Measurements from ENCODE around the gene RBM12. TPM values are rescaled to one million over a fixed set of nuclear protein-coding genes. Genes with fewer than 3 reads are reported as not detected.

The RBM12 gene
- total RNA-seq, 1 experiment from 2014 or later, result 125 TPM

- DNase-seq (ENCODE audit: low spot score), result no peak
- TF ChIP-seq PREB (CRISPR knock-in tag; IDR thresholded peaks at IDR 0.05; ENCODE audit: borderline replicate concordance), result no peak
- no peak for TF ChIP-seq STAT6 (CRISPR knock-in tag; conservative IDR thresholded peaks at IDR 0.05; ENCODE audit: low read depth)
- TF ChIP-seq ETV6 (CRISPR knock-in tag; IDR thresholded peaks at IDR 0.05), result no peak
- TF ChIP-seq ZNF138 (CRISPR knock-in tag; conservative IDR thresholded peaks at IDR 0.05), result no peak
- no peak for TF ChIP-seq NR2C2 (CRISPR knock-in tag; IDR thresholded peaks at IDR 0.05)
- no peak for TF ChIP-seq TP53 (CRISPR knock-in tag; IDR thresholded peaks at IDR 0.05)
- no peak for TF ChIP-seq ATF6 (CRISPR knock-in tag; IDR thresholded peaks at IDR 0.05)
- no peak for TF ChIP-seq CTCF (IDR thresholded peaks at IDR 0.05)
- no peak for TF ChIP-seq ZMAT4 (CRISPR knock-in tag; IDR thresholded peaks at IDR 0.05)
- no peak for TF ChIP-seq GTF2I (CRISPR knock-in tag; conservative IDR thresholded peaks at IDR 0.05)
- TF ChIP-seq ZNF423 (CRISPR knock-in tag; IDR thresholded peaks at IDR 0.05), result no peak
- TF ChIP-seq ATF1 (CRISPR knock-in tag; IDR thresholded peaks at IDR 0.05), result no peak
These were observed 53.2 kb downstream of the RBM12 start for GRCh38 chr20:35611482-35611881.

GRCh38 chr20:35610833-35611427 lies 53.8 kb downstream of the RBM12 start:
- DNase-seq (ENCODE audit: low spot score) (no peak), ATAC-seq (no peak)
- Mint-ChIP-seq H3K36me3 (no peaks in the 10 kb centered on the region), H3K27me3 (ENCODE audit: low read depth) (peaks cover 25% of the 10 kb centered on the region), H3K4me3 (no peak overlapping the region), H3K27ac (no peak overlapping the region), H3K9me3 (no peaks in the 10 kb centered on the region), H3K4me1 (no peaks in the 10 kb centered on the region)
- no peak for TF ChIP-seq ZNF425 (CRISPR knock-in tag; conservative IDR thresholded peaks at IDR 0.05)
- TF ChIP-seq IRF2 (CRISPR knock-in tag; IDR thresholded peaks at IDR 0.05; ENCODE audit: borderline replicate concordance, low read depth), result no peak
- TF ChIP-seq GTF2I (CRISPR knock-in tag; conservative IDR thresholded peaks at IDR 0.05), result no peak
- CTCF ChIA-PET, result interaction anchor here (1.1 to 2.9 kb wide), 2 partner anchors 9 to 10 kb away, joined by 5 to 11 read pairs; no protein-coding TSS in a partner anchor
- POLR2A ChIA-PET, result no interaction called here

More at GRCh38 chr20:35611482-35611881, 53.2 kb downstream of the RBM12 start:
- CTCF ChIA-PET, result interaction anchor here (1.1 to 2.9 kb wide), 2 partner anchors 8 to 11 kb away, joined by 5 to 11 read pairs; no protein-coding TSS in a partner anchor
- Mint-ChIP-seq H3K4me3 (no peak overlapping the region), H3K27ac (no peak overlapping the region), H3K27me3 (ENCODE audit: low read depth) (peaks cover 25% of the 10 kb centered on the region), H3K36me3 (no peaks in the 10 kb centered on the region), H3K4me1 (no peaks in the 10 kb centered on the region), H3K9me3 (no peaks in the 10 kb centered on the region)
- POLR2A ChIA-PET, result no interaction called here
- ATAC-seq, result no peak
